Endothelial cell of umbilical vein (primary cell): Measurements from ENCODE around the gene PHC3. TPM values are rescaled to one million over a fixed set of nuclear protein-coding genes. Genes with fewer than 3 reads are reported as not detected.

Experiments used
- BruUV-seq: library from RNA; stranded (reverse); fragments of 400-500 nt; replicated peaks from 2 replicates; lab custom pipeline; 2021; lab: Mats Ljungman, UMichigan
- CTCF ChIA-PET: fragments of 300-600, 350-600 bp; sonication (Branson Sonifier 250); formaldehyde crosslinking; loops from one replicate; lab custom pipeline; 2021; ENCODE audit warnings: antibody characterized with exemption, inconsistent platforms; lab: Charles Lee
- POLR2A ChIA-PET: fragments of 300-600, 350-600 bp; sonication (Branson Sonifier 250); formaldehyde crosslinking; loops from one replicate; lab custom pipeline; 2021; ENCODE audit warnings: antibody characterized with exemption, inconsistent platforms; lab: Charles Lee
- DNase-seq: peaks from one replicate; pipeline ENCODE4 v3.0.0-alpha.2; 2011; ENCODE audit warnings: low read depth, low spot score
- FAIRE-seq: peaks from 2 replicates; lab custom pipeline; 2011; peaks lifted over from hg19 to GRCh38; lab: Jason Lieb, UNC
- H2AFZ ChIP-seq: 2 replicates; pipeline ENCODE4 v1.6.0; 2012; ENCODE audit warnings: low read depth, low read length, control low read depth, inconsistent platforms
- H3K27ac ChIP-seq: 2 replicates; pipeline ENCODE4 v1.5.1; 2011; ENCODE audit warnings: low read depth, mild to moderate bottlenecking, control low read depth, low read length, moderate library complexity; ENCODE audit not compliant: insufficient read depth
- H3K27me3 ChIP-seq, 2 experiments: 2 replicates each; pipeline versions ENCODE4 v1.6.0 to v1.6.1; 2011; ENCODE audit warnings: low read length in 2 of 2, mixed read lengths in 1 of 2; ENCODE audit not compliant: control insufficient read depth in 2 of 2, insufficient read depth in 2 of 2
- H3K36me3 ChIP-seq, 2 experiments: 2 replicates in 1 of 2; 3 replicates in 1 of 2; pipeline ENCODE4 v1.5.1; 2011; ENCODE audit warnings: low read length in 2 of 2, mild to moderate bottlenecking in 1 of 2, moderate library complexity in 1 of 2; ENCODE audit not compliant: control insufficient read depth in 2 of 2, insufficient read depth in 2 of 2; ENCODE audit errors: extremely low read depth in 1 of 2
- H3K4me1 ChIP-seq: 3 replicates; pipeline ENCODE4 v1.5.1; 2011; ENCODE audit warnings: mild to moderate bottlenecking, low read length; ENCODE audit not compliant: control insufficient read depth, insufficient read depth; ENCODE audit errors: extremely low read depth
- H3K4me2 ChIP-seq: 2 replicates; pipeline ENCODE4 v1.6.1; 2011; ENCODE audit warnings: low read length, control low read depth, mixed read lengths; ENCODE audit not compliant: insufficient read depth
- H3K4me3 ChIP-seq, 3 experiments: fragments of 200-600 bp in 1 of 3; sonication (generic), shearing (Covaris generic) in 1 of 3; replicated peaks in 1 of 3; 2 replicates each; pipeline ENCODE4 v1.5.1; 2011 to 2016; ENCODE audit warnings: control low read depth in 3 of 3, low read length in 3 of 3, mild to moderate bottlenecking in 2 of 3, inconsistent platforms in 1 of 3, low read depth in 1 of 3, moderate library complexity in 1 of 3; ENCODE audit not compliant: insufficient read depth in 1 of 3
- H3K79me2 ChIP-seq: 2 replicates; pipeline ENCODE4 v1.6.0; 2012; ENCODE audit warnings: low read length, inconsistent platforms; ENCODE audit not compliant: control insufficient read depth, insufficient read depth
- H3K9ac ChIP-seq: replicated peaks from 2 replicates; pipeline ENCODE3; 2011; ENCODE audit warnings: low read length, control low read depth; ENCODE audit not compliant: insufficient read depth; ENCODE audit errors: extremely low read depth
- H3K9me1 ChIP-seq: replicated peaks from 3 replicates; pipeline ENCODE4 v1.6.0; 2011; ENCODE audit warnings: mild to moderate bottlenecking, low read length; ENCODE audit not compliant: control insufficient read depth, insufficient read depth; ENCODE audit errors: extremely low read depth
- H3K9me3 ChIP-seq: replicated peaks from 2 replicates; pipeline ENCODE4 v1.5.1; 2012; ENCODE audit warnings: low read length, inconsistent platforms; ENCODE audit not compliant: control insufficient read depth, insufficient read depth
- H4K20me1 ChIP-seq: replicated peaks from 2 replicates; pipeline ENCODE3; 2011; ENCODE audit warnings: mild to moderate bottlenecking, low read length; ENCODE audit not compliant: control insufficient read depth, insufficient read depth; ENCODE audit errors: extremely low read depth
- CTCF ChIP-seq, 2 donors: IDR thresholded peaks; 1 replicate in 1 of 2; 2 replicates in 1 of 2; pipeline ENCODE4 v1.5.1; 2011; ENCODE audit warnings: low read length in 2 of 2, mild to moderate bottlenecking in 2 of 2, moderate library complexity in 2 of 2, control low read depth in 1 of 2, inconsistent platforms in 1 of 2, low read depth in 1 of 2; ENCODE audit not compliant: insufficient read depth in 1 of 2; ENCODE audit errors: extremely low read depth in 1 of 2
- EZH2 ChIP-seq: IDR thresholded peaks from 2 replicates; pipeline ENCODE4 v1.6.1; 2012; ENCODE audit warnings: borderline replicate concordance, low read depth, mild to moderate bottlenecking, moderate library complexity, low read length, inconsistent platforms; ENCODE audit not compliant: severe bottlenecking
- FOS ChIP-seq: IDR thresholded peaks from 2 replicates; pipeline ENCODE4 v1.6.1; 2011; ENCODE audit warnings: mild to moderate bottlenecking, low read length, moderate library complexity, borderline replicate concordance; ENCODE audit not compliant: insufficient read depth
- GATA2 ChIP-seq: IDR thresholded peaks from 2 replicates; pipeline ENCODE4 v1.7.0; 2011; ENCODE audit warnings: low read depth, mild to moderate bottlenecking, moderate library complexity, mixed read lengths, low read length; ENCODE audit not compliant: insufficient read length, insufficient read depth
- JUN ChIP-seq: IDR thresholded peaks from 2 replicates; pipeline ENCODE4 v1.6.1; 2011; ENCODE audit warnings: borderline replicate concordance, low read depth; ENCODE audit not compliant: insufficient read length, insufficient read depth
- MAX ChIP-seq: IDR thresholded peaks from 2 replicates; pipeline ENCODE4 v1.6.1; 2011; ENCODE audit not compliant: insufficient read depth, insufficient read length
- MYC ChIP-seq: IDR thresholded peaks from one replicate; pipeline ENCODE4 v1.6.1; 2011; ENCODE audit warnings: mild to moderate bottlenecking, low read depth, low read length
- POLR2A ChIP-seq: IDR thresholded peaks from 2 replicates; pipeline ENCODE4 v1.6.1; 2012; ENCODE audit warnings: low read depth, mild to moderate bottlenecking, control low read depth, low read length
- POLR2AphosphoS5 ChIP-seq: IDR thresholded peaks from 2 replicates; pipeline ENCODE4 v1.6.1; 2012; ENCODE audit warnings: low read depth, mild to moderate bottlenecking, control low read depth, low read length, moderate library complexity; ENCODE audit not compliant: insufficient read depth
- dilution Hi-C: fragments of 300-500 bp; cut with MboI; formaldehyde crosslinking; loops from one replicate; pipeline ENCODE4 v1.15.0; 2019; ENCODE audit warnings: low sequenced_read_pairs; ENCODE audit not compliant: extremely low pct_ligation_motif_present
- intact Hi-C: fragments of 100-400 bp; cut with micrococcal nuclease; formaldehyde crosslinking; loops from one replicate; pipeline ENCODE4 v1.10.0; 2022
- polyA plus RNA-seq, 4 experiments: library from polyadenylated mRNA; depleted of rRNA in 3 of 4; stranded (reverse) in 3 of 4; unstranded in 1 of 4; fragments of >200 nt; gene quantifications; 2 replicates each; pipeline versions ENCODE4 v1.2.1 to v1.2.3, GENCODE V29; 2011 to 2012; ENCODE audit warnings: missing spikeins in 1 of 4
- total RNA-seq: library from RNA; stranded (reverse); gene quantifications from 2 replicates; pipeline ENCODE4 v1.2.3, GENCODE V29; 2021

The PHC3 gene
- total and polyA plus RNA-seq, 2 donors (not counting 3 experiments of a cell fraction or from before 2014, with no cell fraction given), result 35.7 to 45.8 TPM

- Histone ChIP-seq H3K4me2 (no peak overlapping the region), H3K27me3 (no peaks in the 10 kb centered on the region), H2AFZ (no peak overlapping the region), H3K36me3 (no peaks in the 10 kb centered on the region), H3K4me1 (peaks cover 5% of the 10 kb centered on the region), H3K79me2 (no peaks in the 10 kb centered on the region), H3K9me1 (no peaks in the 10 kb centered on the region), H3K4me3 (no peak overlapping the region), H3K9ac (no peak overlapping the region), H3K9me3 (no peaks in the 10 kb centered on the region), H4K20me1 (no peaks in the 10 kb centered on the region), H3K27ac (no peak overlapping the region)
- DNase-seq (peak; percentile 25), FAIRE-seq (no peak)
- ChIA-PET POLR2A (no interaction called here), CTCF (interaction anchor here (0.7 to 2.3 kb wide), 17 partner anchors 8 to 192 kb away, joined by 3 to 18 read pairs (median 4); partner anchors contain the start of genes GPR160 and SEC62)
- dilution Hi-C loops (no loop called here), intact Hi-C loops (loop anchor here (1.0 kb wide), 1 partner anchor 191 kb away; no protein-coding TSS in a partner anchor)
- no TSS peak for BruUV-seq
- no peak for TF ChIP-seq POLR2AphosphoS5
- TF ChIP-seq CTCF (IDR thresholded peaks at IDR 0.05; ENCODE audit: extremely low read depth in 1 of 2, insufficient read depth in 1 of 2, low read depth in 1 of 2, low read length in 2 of 2), result peak; percentile 14 to 28
Measured at GRCh38 chr3:170054204-170054603, 127.3 kb downstream of the PHC3 start.

GRCh38 chr3:170052398-170052797, 129.1 kb downstream of the PHC3 start:
- Histone ChIP-seq H3K79me2 (no peaks in the 10 kb centered on the region), H3K27me3 (no peaks in the 10 kb centered on the region), H3K27ac (no peak overlapping the region), H3K9me3 (no peaks in the 10 kb centered on the region), H3K36me3 (no peaks in the 10 kb centered on the region), H2AFZ (no peak overlapping the region), H3K9me1 (no peaks in the 10 kb centered on the region), H3K4me3 (no peak overlapping the region), H3K9ac (no peak overlapping the region), H3K4me1 (peaks cover 5% of the 10 kb centered on the region), H3K4me2 (no peak overlapping the region), H4K20me1 (no peaks in the 10 kb centered on the region)
- DNase-seq (no peak), FAIRE-seq (no peak)
- dilution Hi-C loops (no loop called here), intact Hi-C loops (no loop called here)
- POLR2A ChIA-PET, result no interaction called here
- no peak for TF ChIP-seq GATA2
- no peak for TF ChIP-seq POLR2A
- TF ChIP-seq JUN, result no peak
- no peak for TF ChIP-seq MAX
- no peak for TF ChIP-seq CTCF (IDR thresholded peaks at IDR 0.05; ENCODE audit: extremely low read depth in 1 of 2, insufficient read depth in 1 of 2, low read depth in 1 of 2, low read length in 2 of 2)
- TF ChIP-seq POLR2AphosphoS5, result no peak
- TF ChIP-seq EZH2, result no peak
- no peak for TF ChIP-seq FOS
- no peak for TF ChIP-seq MYC
- CTCF ChIA-PET, result interaction anchor here (2.3 kb wide), 1 partner anchor 190 kb away, joined by 18 read pairs; no protein-coding TSS in a partner anchor
- BruUV-seq, result no TSS peak
